GM04503 (cell line): ENCODE measurements around the gene GRM1.

Experiments
- DNase-seq: peaks from one replicate; pipeline ENCODE4 v3.0.0-alpha.2; 2012; ENCODE audit warnings: low read depth

Gene GRM1

DNA sequence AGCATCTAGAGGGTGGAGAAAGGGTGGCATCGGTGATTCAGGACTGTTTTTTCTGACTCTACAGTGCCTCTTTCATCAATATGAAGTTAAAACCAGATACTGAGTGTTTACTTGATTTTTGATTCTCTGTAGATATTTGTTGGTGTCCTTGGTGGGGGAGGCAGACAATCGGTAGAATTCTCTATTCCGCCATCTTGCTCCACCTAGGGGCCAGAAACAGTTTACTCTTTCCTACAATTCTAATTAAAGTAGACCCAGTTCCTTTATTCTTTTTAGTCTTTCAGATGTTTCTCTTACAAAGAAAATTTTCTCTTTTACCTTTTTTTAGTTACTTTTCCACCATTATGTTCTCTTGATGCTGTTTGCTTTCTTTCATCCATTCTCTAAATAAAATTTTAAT is 352.6 kb downstream of the GRM1 start:
- DNase-seq = no peak

DNA sequence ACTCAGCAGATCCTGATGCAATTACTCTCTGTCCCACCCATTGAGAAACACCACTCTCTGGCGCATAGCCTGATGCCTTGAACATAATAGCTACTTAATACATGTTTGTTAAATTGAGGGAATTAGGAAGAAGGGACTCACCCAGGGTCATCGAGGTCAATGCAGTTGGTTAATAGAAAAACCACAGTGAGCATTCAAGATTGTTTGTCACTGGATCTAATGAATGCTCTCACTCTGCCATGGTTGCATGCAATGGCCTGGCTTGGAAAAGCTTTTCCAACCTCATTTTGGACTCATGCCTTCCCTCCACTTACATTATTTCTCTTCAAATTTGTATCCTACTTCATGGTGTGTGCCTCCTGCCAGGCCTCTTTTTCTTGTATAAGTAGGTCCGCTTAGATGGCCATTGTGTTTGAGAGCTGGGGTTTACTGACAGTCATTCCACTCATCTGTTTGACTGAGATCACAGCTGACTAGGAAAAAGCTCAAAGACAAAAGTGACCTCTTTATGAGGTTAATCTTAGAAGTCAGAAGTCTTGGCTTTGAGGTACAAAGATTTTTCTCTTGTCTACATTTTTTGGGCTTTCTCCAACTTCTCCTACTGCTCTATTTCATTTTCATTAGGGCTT is 360.0 kb downstream of the GRM1 start:
- no peak for DNase-seq

DNA sequence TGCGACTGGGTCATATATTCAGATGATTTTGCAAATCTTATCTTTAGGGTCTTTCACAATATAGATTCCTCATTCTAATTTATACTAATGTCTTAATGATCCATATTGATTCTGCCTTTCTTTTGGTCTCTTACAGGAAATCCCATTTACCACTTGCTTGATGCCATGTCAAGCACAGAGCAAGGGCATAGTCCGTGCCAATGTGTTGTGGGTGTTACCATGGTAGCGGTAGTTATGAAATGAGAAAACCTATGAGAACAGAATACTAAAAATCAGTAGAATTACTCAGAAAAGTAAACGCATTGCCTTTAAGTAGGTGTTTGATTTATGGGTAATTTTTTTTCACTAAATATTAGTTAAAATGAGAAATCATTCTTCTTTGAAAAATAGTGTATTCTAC is 360.9 kb downstream of the GRM1 start:
- no peak for DNase-seq

DNA sequence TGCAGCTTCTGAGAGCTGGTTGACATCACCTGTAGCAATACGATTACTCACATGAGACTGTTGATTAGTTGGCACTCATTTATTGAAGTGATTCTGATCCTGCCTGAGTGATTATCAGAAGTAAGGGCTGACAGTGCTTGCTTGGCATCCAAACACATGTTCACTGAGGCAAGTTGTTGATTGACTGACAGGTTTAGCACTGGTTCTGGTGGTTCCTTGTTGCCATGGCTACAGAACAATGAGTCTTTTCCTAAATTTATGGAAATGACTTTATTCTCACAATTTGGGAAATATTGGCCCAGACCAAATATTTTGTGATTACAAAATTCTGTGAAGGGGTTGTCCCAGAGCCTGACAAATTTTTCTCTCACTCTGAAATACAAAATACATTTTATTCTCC is 368.8 kb downstream of the GRM1 start:
- DNase-seq = no peak

DNA sequence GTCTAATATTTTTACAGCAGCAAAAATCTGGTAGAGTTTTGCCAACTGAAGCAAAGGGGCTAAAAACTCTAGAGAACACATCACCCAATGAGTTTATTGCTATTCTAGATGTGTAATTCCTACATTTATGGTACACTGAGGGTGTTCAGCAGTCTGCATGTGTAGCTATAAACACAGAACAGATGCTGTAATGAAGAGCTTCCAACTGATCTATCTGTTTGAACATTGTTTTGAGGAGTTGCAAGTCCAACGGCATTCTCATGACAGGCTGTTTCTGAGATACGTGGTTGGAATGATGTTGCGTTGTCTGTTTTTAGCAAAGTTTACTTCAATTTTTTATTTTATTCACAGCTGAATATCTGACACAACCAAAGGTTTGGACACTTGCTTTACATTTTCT is 373.6 kb downstream of the GRM1 start:
- no peak for DNase-seq

DNA sequence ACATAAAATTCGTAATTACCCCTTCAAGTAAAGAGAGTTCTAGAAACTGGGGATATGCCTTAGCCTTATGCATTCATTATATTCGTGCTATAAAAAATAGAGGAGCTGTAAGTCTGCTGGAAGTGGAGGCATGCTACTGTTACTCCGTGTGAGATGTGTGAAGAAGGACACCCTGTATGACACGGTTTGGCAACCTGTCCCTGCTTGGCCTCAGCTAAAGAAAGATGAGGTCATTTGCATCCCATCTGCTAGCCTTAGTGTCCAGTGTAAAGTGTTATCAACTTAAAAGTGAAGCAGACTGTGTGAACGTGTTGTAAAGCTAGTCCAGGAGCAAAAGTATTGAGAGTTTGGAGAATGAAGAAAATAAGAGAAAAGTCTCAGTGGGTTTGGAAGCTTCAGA is 379.7 kb downstream of the GRM1 start:
- no peak for DNase-seq

DNA sequence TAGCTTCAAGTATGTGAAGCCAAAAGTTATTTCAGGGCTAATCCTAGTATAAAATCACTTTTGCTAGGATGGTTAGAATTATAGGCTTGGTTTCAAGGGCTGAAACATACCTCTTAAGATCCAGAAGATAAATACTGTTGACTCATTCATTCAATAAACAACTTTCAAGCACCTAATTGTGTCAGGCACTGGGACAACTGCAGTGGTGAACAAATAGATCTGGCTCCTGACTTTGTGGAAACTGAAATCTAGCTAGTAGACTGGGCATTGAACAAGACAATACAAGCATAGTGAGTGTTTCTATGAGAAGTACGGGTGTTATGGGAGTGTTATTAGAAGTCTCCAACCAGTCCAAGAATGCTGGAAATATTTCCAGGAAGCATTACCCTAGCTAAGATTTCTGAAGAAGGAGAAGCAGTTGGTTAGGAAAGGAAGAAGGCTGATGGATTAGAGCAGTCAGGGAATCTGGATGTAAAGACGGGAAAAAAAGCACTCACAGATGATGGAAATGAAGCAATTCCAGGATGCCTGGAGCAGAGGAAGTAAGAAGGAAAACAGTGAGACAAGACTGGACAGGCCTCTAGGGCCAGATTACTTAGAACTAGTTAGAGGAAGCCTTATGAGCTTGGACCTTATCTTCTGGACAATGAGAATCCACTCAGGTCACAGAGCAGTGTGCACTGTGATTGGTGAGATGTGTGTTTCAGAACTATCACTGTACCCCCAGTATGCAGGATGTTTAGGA is 382.2 kb downstream of the GRM1 start:
- no peak for DNase-seq

DNA sequence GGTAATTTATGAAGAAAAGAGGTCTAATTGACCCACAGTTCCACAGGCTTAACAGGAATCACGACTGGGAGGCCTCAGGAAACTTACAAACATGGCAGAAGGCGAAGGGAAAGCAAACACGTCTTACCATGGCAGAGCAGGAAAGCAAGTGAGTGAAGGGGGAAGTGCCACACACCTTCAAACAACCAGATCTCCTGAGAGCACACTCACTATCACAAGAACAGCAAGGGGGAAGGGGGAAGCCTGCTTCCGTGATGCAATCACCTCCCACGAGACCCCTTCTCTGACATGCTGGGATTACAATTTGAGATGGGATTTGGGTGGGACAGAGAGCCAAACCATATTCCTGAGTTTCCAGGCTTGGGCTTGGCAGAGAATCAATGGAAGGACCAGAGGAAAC is 390.7 kb downstream of the GRM1 start:
- no peak for DNase-seq

DNA sequence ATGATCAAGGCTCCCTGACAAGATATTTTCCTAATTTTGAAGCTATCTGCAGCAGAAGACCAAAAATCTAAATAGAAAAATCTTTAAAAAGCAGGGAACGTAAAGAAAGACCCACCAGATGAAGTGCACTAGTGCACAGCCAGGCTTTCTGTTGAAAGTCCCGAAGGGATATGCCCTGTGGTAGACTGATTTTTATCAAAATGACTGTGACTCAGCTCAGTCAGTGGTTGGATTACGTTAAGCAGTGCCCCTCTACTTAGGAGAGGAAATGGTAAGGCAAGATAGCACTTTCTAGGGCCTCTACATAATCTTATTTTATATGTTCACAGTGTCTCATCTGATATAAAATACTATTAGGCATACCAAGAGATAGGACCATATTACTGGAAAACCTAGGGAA is 391.4 kb downstream of the GRM1 start:
- no peak for DNase-seq

DNA sequence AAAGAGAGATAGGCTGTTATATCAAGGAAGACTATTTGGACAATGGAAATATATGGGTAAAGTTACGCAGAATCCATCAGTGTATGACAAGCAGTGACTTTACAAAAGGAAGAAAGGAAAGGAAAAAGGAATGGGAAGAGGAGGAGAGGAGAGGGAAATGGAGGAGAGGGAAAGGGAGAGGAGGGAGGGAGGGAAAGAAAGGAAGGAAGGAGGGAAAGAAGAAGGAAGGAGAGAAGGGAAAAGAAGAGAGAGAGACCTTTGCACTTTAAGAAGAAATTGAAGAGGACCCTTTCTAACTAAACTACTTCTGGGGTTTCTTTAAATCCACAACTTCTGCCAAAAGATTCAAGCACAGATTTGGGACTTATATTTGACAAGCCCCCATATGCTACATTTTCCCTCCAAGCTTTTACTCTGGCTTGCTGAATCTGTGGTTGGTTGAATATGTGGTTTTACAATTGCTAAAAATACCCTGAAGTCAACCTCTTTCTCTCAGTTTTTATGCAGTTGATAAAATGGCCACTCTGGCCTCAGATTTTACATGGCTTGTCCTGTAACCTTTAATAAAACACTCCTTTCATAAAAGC is 394.0 kb downstream of the GRM1 start:
- no peak for DNase-seq

DNA sequence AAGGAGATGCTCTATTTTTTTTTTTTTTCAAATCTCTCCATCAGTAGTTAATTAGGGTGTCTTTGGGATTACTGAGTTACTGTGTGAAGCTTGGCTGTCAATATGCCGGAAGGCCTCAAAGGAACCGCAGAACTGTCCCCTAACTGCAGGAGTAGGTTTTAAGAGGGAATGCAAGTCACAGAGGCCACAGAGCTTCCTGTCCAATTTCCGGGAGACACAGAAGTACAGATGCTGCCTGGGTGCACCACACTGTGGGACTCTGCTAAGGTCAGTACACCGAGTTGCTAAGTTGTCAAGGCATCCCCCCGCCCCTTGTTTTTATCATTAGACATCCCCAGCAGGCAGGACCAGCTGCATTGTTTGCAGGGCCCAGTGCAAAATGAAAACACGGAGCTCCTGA is 394.6 kb downstream of the GRM1 start:
- DNase-seq = no peak

DNA sequence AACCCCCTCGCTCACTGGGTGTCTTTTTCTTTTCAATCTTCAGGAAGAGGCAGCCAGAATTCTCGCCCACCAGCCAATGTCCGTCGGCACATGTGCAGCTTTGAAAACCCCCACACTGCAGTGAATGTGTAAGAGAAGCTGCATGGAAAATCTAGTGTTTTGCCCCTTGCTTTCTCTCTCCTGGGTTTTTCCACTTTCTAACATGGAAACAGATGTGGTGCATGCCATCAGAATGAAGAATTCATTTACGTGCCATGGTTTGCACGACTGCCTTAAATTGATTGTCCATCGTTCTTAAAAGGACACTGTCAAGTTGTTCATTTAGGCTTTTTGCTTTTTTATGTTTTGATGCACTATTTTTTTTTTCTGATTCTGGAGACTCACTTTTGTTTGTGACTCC is 397.7 kb downstream of the GRM1 start:
- no peak for DNase-seq

DNA sequence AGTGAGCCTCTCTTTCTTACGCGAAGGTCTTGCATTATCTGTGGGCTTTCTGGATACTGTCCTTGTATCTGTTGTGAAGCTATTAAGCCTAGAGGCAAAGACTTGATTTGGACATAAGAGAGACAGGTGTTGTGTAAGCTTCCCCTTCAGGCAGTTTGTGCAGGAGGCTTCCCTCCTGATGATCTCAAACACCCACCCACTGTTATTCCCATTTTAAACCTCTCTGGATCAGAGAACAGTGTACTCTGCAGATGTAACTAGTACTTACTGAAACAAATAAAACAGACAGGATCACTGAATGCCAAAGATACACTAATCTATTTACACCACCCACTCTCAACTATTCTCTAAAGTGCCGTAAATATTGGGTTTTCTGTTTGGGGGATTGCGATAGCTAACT is 401.0 kb downstream of the GRM1 start:
- DNase-seq = no peak

DNA sequence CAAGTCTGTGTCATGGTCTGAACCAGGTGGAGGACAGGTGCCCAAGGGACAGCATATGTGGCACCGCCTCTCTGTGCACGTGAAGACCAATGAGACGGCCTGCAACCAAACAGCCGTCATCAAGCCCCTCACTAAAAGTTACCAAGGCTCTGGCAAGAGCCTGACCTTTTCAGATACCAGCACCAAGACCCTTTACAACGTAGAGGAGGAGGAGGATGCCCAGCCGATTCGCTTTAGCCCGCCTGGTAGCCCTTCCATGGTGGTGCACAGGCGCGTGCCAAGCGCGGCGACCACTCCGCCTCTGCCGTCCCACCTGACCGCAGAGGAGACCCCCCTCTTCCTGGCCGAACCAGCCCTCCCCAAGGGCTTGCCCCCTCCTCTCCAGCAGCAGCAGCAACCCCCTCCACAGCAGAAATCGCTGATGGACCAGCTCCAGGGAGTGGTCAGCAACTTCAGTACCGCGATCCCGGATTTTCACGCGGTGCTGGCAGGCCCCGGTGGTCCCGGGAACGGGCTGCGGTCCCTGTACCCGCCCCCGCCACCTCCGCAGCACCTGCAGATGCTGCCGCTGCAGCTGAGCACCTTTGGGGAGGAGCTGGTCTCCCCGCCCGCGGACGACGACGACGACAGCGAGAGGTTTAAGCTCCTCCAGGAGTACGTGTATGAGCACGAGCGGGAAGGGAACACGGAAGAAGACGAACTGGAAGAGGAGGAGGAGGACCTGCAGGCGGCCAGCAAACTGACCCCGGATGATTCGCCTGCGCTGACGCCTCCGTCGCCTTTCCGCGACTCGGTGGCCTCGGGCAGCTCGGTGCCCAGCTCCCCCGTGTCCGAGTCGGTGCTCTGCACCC is 405.2 kb downstream of the GRM1 start:
- no peak for DNase-seq

DNA sequence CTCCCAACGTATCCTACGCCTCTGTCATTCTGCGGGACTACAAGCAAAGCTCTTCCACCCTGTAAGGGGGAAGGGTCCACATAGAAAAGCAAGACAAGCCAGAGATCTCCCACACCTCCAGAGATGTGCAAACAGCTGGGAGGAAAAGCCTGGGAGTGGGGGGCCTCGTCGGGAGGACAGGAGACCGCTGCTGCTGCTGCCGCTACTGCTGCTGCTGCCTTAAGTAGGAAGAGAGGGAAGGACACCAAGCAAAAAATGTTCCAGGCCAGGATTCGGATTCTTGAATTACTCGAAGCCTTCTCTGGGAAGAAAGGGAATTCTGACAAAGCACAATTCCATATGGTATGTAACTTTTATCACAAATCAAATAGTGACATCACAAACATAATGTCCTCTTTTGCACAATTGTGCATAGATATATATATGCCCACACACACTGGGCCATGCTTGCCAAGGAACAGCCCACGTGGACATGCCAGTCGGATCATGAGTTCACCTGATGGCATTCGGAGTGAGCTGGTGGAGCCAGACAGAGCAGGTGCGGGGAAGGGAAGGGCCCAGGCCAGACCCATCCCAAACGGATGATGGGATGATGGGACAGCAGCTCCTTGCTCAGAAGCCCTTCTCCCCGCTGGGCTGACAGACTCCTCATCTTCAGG is 406.0 kb downstream of the GRM1 start:
- no peak for DNase-seq

DNA sequence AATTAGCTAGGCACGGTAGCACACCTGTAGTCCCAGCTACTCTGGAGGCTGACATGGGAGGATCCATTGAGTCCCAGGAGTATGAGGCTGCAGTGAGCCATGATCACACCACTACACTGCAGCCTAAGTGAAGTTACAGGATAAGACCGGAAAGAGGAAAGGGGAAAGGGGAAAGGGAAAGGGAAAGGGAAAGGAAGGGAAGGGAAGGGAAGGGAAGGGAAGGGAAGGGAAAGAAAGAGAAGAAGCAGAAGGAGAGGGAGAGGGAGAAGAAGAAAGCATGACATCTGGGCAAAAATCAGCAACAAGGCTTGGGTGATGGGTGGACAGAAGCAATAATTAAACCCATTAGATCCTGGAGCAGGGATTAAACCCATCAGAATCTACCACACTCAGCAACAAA is 413.0 kb downstream of the GRM1 start:
- no peak for DNase-seq

DNA sequence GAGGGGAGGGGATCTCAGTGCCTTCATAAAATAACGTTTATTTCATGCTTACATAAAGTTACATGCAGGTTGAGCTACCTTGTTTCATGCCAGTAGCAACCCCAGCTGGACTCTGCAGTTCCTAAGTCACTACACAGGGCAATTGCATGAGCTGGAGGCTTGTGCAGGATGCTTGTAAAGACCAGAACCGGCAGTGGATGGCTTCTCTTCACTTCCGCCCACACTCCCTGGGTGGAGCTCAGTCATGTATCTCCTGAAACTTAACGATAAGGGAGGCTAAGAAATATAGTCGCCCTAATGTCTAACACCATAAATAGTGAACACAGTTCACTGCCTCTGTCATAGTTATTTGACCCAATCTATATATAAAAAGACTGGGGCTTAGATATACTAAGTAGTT is 415.3 kb downstream of the GRM1 start:
- no peak for DNase-seq

DNA sequence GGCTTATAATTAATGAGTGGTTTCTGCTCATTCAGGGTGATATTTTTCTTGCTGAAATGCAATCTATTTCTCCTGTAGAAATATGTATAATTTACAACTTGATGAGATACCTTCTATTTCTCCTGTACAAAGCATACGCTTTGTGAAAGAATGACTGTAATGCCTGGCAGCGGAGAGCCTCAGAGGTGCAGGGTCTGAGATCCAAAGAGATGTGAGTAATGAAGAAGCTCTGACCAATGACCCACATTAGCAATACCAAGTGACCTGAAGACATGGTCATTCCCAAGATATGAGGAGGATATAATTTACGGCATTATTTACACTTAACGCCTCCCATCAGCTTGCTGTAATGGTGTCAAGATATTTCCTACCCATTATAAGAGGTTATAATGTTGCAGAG is 416.4 kb downstream of the GRM1 start:
- DNase-seq = no peak

DNA sequence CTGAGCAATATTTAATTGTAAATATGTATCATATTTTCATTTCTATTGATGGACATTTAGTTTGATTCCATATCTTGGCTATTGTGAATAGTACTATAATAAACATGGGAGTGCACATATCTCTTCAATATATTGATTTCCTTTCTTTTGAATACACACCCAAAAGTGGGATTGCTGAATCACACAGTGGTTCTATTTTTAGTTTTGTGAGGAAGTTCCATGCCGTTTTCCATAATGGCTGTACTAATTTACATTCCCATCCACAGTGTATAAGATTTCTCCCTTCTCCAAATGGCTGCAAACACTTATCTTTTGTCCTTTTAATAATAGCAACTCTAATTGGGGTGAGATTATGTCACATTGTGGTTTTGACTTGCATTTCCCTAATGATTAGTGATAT is 428.0 kb downstream of the GRM1 start:
- no peak for DNase-seq

DNA sequence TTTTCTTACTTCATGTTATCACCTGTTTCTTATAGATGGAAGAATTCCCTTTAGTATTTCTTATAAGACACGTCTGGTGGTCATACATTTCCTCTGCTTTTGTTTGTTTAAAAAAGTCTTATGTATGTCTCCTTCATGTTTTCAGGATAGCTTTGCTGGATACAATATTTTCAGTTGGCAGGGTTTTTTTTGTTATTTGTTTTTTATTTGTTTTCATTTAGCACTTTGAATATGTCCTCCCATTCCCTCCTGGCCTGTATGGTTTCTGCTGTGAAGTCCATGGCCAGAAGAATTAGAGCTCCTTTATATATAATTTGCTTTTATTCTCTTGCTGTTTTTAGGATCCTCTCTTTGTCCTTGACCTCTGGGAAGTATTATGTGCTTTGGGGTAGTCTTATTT is 432.1 kb downstream of the GRM1 start:
- DNase-seq = no peak

DNA sequence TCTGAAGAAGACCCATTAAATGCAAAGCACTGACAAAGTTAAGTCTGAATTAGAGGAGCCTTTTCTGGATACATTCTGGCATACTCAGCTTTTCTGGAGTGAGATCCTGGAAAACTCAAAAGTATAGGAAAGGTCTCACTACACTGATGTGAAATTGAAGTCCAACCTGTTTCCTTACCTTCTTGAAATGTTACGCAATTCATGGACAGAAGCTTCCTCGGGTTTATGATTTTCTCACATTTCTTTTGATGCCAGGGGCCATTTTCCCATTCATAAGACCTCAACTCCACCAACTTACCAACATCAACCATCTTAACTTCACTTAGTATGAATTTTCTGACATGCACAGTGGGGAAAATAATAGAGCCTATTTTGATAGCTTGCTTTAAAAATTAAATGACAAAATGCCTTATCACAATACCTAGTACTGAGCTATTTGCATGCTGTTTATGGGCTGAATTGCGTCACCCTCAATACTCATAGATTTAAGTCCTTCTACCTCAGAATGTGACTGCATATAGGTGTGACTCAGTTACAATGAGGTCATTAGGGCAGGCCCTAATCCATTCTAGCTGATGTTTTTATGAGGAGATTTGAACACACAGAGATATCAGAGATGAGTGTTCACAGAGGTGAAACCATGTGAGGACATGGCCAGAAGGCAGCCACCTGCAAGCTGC is 441.4 kb downstream of the GRM1 start:
- DNase-seq = no peak

DNA sequence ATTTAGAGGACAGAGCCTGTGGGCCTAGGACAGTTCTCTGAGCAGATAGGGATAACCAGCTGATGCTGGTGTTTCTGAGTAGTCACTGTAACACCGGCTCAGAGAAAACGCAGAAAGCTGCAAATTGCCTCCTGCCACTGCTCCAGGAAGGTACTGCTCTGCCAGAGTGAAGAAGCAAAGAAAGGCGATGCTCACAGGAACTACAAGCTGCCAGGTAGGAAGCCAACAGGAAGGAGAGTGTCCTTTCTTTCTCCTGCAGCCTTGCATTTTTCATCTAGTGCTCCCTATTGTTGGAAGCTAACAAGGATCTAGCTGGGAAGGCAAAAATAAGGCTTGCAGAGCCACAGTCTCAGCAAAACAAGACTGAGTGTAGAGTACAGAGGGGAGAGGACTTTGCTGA is 444.1 kb downstream of the GRM1 start:
- DNase-seq = no peak
